ENCODE data around the gene PTPRM. TPM values are rescaled to one million over a fixed set of nuclear protein-coding genes. Genes with fewer than 3 reads are reported as not detected.

The PTPRM gene
- total and polyA plus RNA-seq, 2 of the 8 experiments (the other 6 are each of a cell fraction or from before 2014, with no cell fraction given), result 4.1 to 7.0 TPM

- FAIRE-seq (no peak), DNase-seq (ENCODE audit: low read depth in 1 of 2, low spot score in 2 of 2) (no peak)
- no peak overlapping the region for H3K56ac ChIP-seq (replicated peaks; ENCODE audit: insufficient read length, low read depth, low read length)
- H3K9ac ChIP-seq (replicated peaks in 1 of 4; ENCODE audit: extremely low read depth in 1 of 4, low read depth in 3 of 4, low read length in 3 of 4), result no peak overlapping the region
- ChIA-PET CTCF (ENCODE audit: partially characterized antibody) (interaction anchor here (1.0 to 1.2 kb wide), 2 partner anchors 9 to 139 kb away, joined by 3 to 4 read pairs; no protein-coding TSS in a partner anchor), POLR2A (ENCODE audit: partially characterized antibody) (no interaction called here)
- peaks cover 3 to 15% (median 8%) of the 10 kb centered on the region in 4 experiments; a peak in 6 of 7 replicates for H3K4me1 ChIP-seq (replicated peaks in 1 of 4; ENCODE audit: control insufficient read depth in 3 of 4, insufficient read depth in 4 of 4, low read length in 3 of 4)
- no peak overlapping the region for H2BK5ac ChIP-seq (ENCODE audit: low read depth, low read length)
- no peaks in the 10 kb centered on the region for H4K20me1 ChIP-seq (replicated peaks in 1 of 2; ENCODE audit: control insufficient read depth in 1 of 2, insufficient read depth in 2 of 2, low read length in 2 of 2)
- H3K9me3 ChIP-seq (ENCODE audit: insufficient read depth in 2 of 2, low read depth in 1 of 2, low read length in 1 of 2), result no peaks in the 10 kb centered on the region
- 83% methylated on average over 8 of the region's 8 CpGs; no CpG with 5 or more reads in 1 of the 2 experiments for WGBS, 2 experiments (ENCODE audit: extremely low coverage in 1 of 2, insufficient coverage in 1 of 2, insufficient read length in 1 of 2, insufficient replicate concordance in 2 of 2, low coverage in 1 of 2, low lambda C conversion rate in 2 of 2, missing lambda C conversion rate in 1 of 2)
- TF ChIP-seq JUN (IDR thresholded peaks at IDR 0.05; ENCODE audit: low read depth, low read length) (no peak), BCL11A (IDR thresholded peaks at IDR 0.05; ENCODE audit: low read depth in 2 of 2, low read length in 2 of 2) (no peak), POLR2A (IDR thresholded peaks at IDR 0.05; ENCODE audit: control extremely low read depth in 1 of 2, low read depth in 2 of 2, low read length in 2 of 2) (no peak), EP300 (IDR thresholded peaks at IDR 0.05; ENCODE audit: borderline replicate concordance in 1 of 2, low read depth in 2 of 2, low read length in 2 of 2) (no peak), HDAC2 (IDR thresholded peaks at IDR 0.05; ENCODE audit: borderline replicate concordance in 1 of 2, low read depth in 2 of 2, low read length in 2 of 2) (no peak), JUND (IDR thresholded peaks at IDR 0.05; ENCODE audit: low read length) (no peak), ATF2 (IDR thresholded peaks at IDR 0.05; ENCODE audit: low read length) (no peak), EZH2 (IDR thresholded peaks at IDR 0.05; ENCODE audit: low read depth, low read length, severe bottlenecking) (no peak), BACH1 (IDR thresholded peaks at IDR 0.05; ENCODE audit: low read length) (no peak)
- H3K23me2 ChIP-seq (ENCODE audit: low read depth, low read length), result no peaks in the 10 kb centered on the region
- no peak overlapping the region for H4K5ac ChIP-seq (ENCODE audit: insufficient read length, low read depth, low read length)
- H3K18ac ChIP-seq (ENCODE audit: extremely low read depth, low read length), result no peak overlapping the region
- H3K4me3 ChIP-seq (ENCODE audit: extremely low read depth in 1 of 4, insufficient read depth in 2 of 4, low read depth in 3 of 4, low read length in 4 of 4), result no peak overlapping the region
- no peak overlapping the region for H2BK20ac ChIP-seq (ENCODE audit: low read length)
- no peaks in the 10 kb centered on the region for H3K79me1 ChIP-seq (ENCODE audit: low read depth, low read length)
- H3K23ac ChIP-seq (ENCODE audit: insufficient read length), result no peak overlapping the region
- no peak overlapping the region for H3K4ac ChIP-seq (replicated peaks; ENCODE audit: insufficient read length, low read depth, low read length)
- H2BK120ac ChIP-seq (replicated peaks; ENCODE audit: low read depth, low read length), result no peak overlapping the region
- H4K91ac ChIP-seq (replicated peaks; ENCODE audit: insufficient read length, low read length), result no peak overlapping the region
- no peak overlapping the region for H2AK5ac ChIP-seq (ENCODE audit: low read depth, low read length)
- H2BK12ac ChIP-seq (ENCODE audit: low read depth, low read length), result no peak overlapping the region; the same call in 1 of the 2 replicates
- no peak overlapping the region for H4K8ac ChIP-seq (ENCODE audit: extremely low read depth, insufficient read depth, low read length)
- H3K27ac ChIP-seq (ENCODE audit: low read depth, low read length), result no peak overlapping the region
- H2BK15ac ChIP-seq (ENCODE audit: low read length), result no peak overlapping the region
- no peaks in the 10 kb centered on the region for H3K27me3 ChIP-seq (replicated peaks in 1 of 4; ENCODE audit: control insufficient read depth in 3 of 4, extremely low read depth in 1 of 4, insufficient read depth in 3 of 4, low read length in 3 of 4)
- H3K14ac ChIP-seq (ENCODE audit: insufficient read length), result no peak overlapping the region
- H3K79me2 ChIP-seq (ENCODE audit: control insufficient read depth in 1 of 2, insufficient read depth in 2 of 2, low read length in 2 of 2), result no peaks in the 10 kb centered on the region
- no peaks in the 10 kb centered on the region for H3K36me3 ChIP-seq (ENCODE audit: control insufficient read depth in 2 of 4, insufficient read depth in 4 of 4, low read length in 3 of 4)
- H2AFZ ChIP-seq (ENCODE audit: low read length), result no peak overlapping the region; the same call in 1 of the 2 replicates
- no peak overlapping the region for H3K4me2 ChIP-seq (ENCODE audit: insufficient read depth in 1 of 2, low read depth in 2 of 2, low read length in 2 of 2)
Observed at GRCh38 chr18:8359481-8359880, 792.4 kb downstream of the PTPRM start.
